Osteoblast (primary cell): Measurements from ENCODE around the gene SEC61B. TPM values are rescaled to one million over a fixed set of nuclear protein-coding genes. Genes with fewer than 3 reads are reported as not detected.

ENCODE experiments used
- DNase-seq: peaks from one replicate; pipeline ENCODE4 v3.0.0; 2011; ENCODE audit warnings: low spot score, mixed read lengths; ENCODE audit not compliant: insufficient read length; ENCODE audit errors: missing footprints
- H2AFZ ChIP-seq: 2 replicates; pipeline ENCODE4 v1.6.0; 2011; ENCODE audit warnings: mild to moderate bottlenecking, low read length
- H3K27ac ChIP-seq: 2 replicates; pipeline ENCODE4 v1.5.1; 2011; ENCODE audit warnings: mild to moderate bottlenecking, low read depth, low read length, moderate library complexity
- H3K27me3 ChIP-seq: 2 replicates; pipeline ENCODE4 v1.6.0; 2012; ENCODE audit warnings: mild to moderate bottlenecking, control low read depth, inconsistent platforms, low read length, moderate library complexity; ENCODE audit not compliant: insufficient read depth
- H3K36me3 ChIP-seq: 2 replicates; pipeline ENCODE4 v1.5.1; 2011; ENCODE audit warnings: mild to moderate bottlenecking, low read length, control low read depth, moderate library complexity; ENCODE audit not compliant: insufficient read depth
- H3K4me1 ChIP-seq: 2 replicates; pipeline ENCODE4 v1.5.1; 2011; ENCODE audit warnings: mild to moderate bottlenecking, low read length, control low read depth, moderate library complexity; ENCODE audit not compliant: insufficient read depth
- H3K4me2 ChIP-seq: 2 replicates; pipeline ENCODE4 v1.6.0; 2011; ENCODE audit warnings: mild to moderate bottlenecking, low read length; ENCODE audit not compliant: insufficient read depth
- H3K4me3 ChIP-seq: fragments of 200-600 bp; sonication (generic); 3 replicates; pipeline ENCODE4 v1.5.1; 2012; ENCODE audit warnings: mild to moderate bottlenecking, low read length, inconsistent platforms; ENCODE audit not compliant: insufficient read depth
- H3K79me2 ChIP-seq: 2 replicates; pipeline ENCODE4 v1.6.0; 2012; ENCODE audit warnings: mild to moderate bottlenecking, low read length, control low read depth, inconsistent platforms; ENCODE audit not compliant: insufficient read depth
- H3K9me3 ChIP-seq: 2 replicates; pipeline ENCODE4 v1.5.1; 2011; ENCODE audit warnings: low read depth, low read length, control low read depth
- H4K20me1 ChIP-seq: 2 replicates; pipeline ENCODE4 v1.6.0; 2012; ENCODE audit warnings: mild to moderate bottlenecking, low read length, control low read depth; ENCODE audit not compliant: insufficient read depth
- total RNA-seq: library from RNA; depleted of rRNA; stranded (reverse); fragments of >200 nt; gene quantifications from 2 replicates; pipeline ENCODE4 v1.2.3, GENCODE V29; 2012
- TF ChIP-seq, protein P1 (sequence below): IDR thresholded peaks from 2 replicates; pipeline ENCODE4 v1.5.1; 2011; ENCODE audit warnings: mild to moderate bottlenecking, low read depth, low read length, moderate library complexity; ENCODE audit errors: extremely low read depth

The SEC61B gene
- total RNA-seq, 1 donor, result 73.1 TPM

DNA sequence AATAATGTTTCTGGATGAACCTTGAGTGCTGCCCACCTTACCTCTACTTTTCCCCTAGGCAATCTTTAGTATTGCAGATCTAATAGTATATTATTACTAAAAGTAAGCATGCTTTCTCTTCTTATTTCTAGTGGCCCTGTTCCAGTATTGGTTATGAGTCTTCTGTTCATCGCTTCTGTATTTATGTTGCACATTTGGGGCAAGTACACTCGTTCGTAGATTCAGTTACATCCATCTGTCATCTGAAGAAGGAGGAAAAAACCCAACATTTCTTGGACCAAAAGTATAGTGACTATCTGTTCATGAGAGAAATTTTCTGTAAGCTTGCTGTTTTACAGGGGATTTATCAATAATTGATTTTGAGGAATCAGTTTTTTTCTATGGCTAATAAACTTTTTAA, 8.1 kb downstream of the SEC61B start:
- no peak overlapping the region for H2AFZ ChIP-seq
- H3K9me3 ChIP-seq, result no peaks in the 10 kb centered on the region
- no peaks in the 10 kb centered on the region for H3K27me3 ChIP-seq
- peaks cover 41% of the 10 kb centered on the region for H4K20me1 ChIP-seq
- peaks cover 73% of the 10 kb centered on the region for H3K36me3 ChIP-seq
- H3K4me3 ChIP-seq, result no peak overlapping the region
- TF ChIP-seq, protein P1, sequence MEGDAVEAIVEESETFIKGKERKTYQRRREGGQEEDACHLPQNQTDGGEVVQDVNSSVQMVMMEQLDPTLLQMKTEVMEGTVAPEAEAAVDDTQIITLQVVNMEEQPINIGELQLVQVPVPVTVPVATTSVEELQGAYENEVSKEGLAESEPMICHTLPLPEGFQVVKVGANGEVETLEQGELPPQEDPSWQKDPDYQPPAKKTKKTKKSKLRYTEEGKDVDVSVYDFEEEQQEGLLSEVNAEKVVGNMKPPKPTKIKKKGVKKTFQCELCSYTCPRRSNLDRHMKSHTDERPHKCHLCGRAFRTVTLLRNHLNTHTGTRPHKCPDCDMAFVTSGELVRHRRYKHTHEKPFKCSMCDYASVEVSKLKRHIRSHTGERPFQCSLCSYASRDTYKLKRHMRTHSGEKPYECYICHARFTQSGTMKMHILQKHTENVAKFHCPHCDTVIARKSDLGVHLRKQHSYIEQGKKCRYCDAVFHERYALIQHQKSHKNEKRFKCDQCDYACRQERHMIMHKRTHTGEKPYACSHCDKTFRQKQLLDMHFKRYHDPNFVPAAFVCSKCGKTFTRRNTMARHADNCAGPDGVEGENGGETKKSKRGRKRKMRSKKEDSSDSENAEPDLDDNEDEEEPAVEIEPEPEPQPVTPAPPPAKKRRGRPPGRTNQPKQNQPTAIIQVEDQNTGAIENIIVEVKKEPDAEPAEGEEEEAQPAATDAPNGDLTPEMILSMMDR, result no peak
- H3K4me1 ChIP-seq, result peaks cover under 1% of the 10 kb centered on the region
- no peak for DNase-seq
- peaks cover 30% of the 10 kb centered on the region for H3K79me2 ChIP-seq
- H3K27ac ChIP-seq, result no peak overlapping the region
- H3K4me2 ChIP-seq, result no peak overlapping the region

DNA sequence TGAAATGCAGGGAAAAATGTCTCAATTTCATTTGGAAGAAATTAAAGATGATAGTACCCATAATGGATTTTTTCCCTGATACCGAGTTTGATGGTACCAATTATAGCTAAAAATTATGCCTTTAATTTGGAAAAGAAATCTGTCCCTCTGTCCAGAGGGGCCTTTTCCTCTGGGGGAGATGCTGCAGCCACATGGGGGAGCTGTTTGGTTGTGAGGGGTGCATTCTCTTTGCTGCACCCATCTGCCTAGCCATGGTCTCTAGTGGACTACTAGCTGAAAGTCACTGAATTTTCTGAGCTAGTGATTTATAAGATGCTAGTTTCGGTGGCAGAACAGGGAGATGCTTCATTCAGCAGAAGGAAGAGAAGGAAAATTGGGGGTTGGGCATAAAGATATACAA, 9.6 kb downstream of the SEC61B start:
- Histone ChIP-seq H3K27ac (no peak overlapping the region), H3K4me1 (no peaks in the 10 kb centered on the region), H3K79me2 (peaks cover 15% of the 10 kb centered on the region), H3K36me3 (peaks cover 63% of the 10 kb centered on the region), H3K4me2 (no peak overlapping the region), H2AFZ (no peak overlapping the region), H4K20me1 (peaks cover 26% of the 10 kb centered on the region), H3K9me3 (no peaks in the 10 kb centered on the region), H3K27me3 (no peaks in the 10 kb centered on the region), H3K4me3 (no peak overlapping the region)
- TF ChIP-seq, protein P1, result peak; percentile 70
- no peak for DNase-seq

DNA sequence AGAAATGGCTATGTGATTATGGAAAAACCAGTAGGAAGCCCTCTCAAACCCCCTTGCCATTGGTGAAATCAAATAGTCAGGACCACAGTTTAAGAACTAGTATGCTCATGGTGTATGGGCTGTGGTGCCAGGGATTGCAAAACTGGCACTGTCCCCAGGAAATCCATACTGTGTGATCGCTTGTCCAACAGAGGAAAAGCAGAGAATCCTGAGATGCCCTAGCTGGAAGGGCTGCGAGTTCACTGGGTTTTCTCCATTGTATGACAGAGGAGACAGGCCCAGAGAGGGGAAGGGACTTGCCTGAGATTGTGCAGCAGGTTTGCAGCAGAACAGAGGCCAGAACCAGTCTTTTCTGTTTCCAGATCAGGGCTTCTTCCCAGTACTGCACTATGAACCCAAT, 12.5 kb downstream of the SEC61B start:
- H4K20me1 ChIP-seq, result peaks cover 10% of the 10 kb centered on the region
- no peak overlapping the region for H3K4me3 ChIP-seq
- no peak overlapping the region for H2AFZ ChIP-seq
- peaks cover 7% of the 10 kb centered on the region for H3K4me1 ChIP-seq
- DNase-seq, result no peak
- H3K9me3 ChIP-seq, result no peaks in the 10 kb centered on the region
- peaks cover 38% of the 10 kb centered on the region for H3K36me3 ChIP-seq
- H3K79me2 ChIP-seq, result no peaks in the 10 kb centered on the region
- H3K4me2 ChIP-seq, result no peak overlapping the region
- no peaks in the 10 kb centered on the region for H3K27me3 ChIP-seq
- H3K27ac ChIP-seq, result no peak overlapping the region
- TF ChIP-seq, protein P1, result no peak

DNA sequence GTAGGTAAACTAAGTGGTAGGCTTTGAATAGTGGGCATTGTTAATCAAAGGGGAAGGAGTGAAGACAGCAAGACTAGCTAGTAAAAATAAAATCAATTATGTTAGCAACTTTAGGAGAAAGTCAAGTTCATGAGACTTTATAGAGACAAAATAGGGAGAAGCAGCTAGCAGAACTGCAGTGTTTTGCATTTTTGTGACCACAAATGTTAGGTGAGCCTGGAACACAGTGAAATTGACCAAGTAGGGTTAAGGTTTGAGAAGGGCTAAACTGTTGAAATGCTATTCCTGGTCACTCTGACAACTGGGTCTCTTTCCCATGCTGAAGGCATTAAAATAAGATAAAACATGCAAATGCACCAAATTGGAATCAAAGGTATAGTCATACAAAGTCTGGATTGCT, 13.0 kb downstream of the SEC61B start:
- Histone ChIP-seq H3K36me3 (peaks cover 34% of the 10 kb centered on the region), H3K9me3 (no peaks in the 10 kb centered on the region), H3K27me3 (no peaks in the 10 kb centered on the region), H3K4me3 (no peak overlapping the region), H3K4me2 (no peak overlapping the region), H4K20me1 (peaks cover 10% of the 10 kb centered on the region), H3K4me1 (peaks cover 12% of the 10 kb centered on the region), H2AFZ (no peak overlapping the region), H3K79me2 (no peaks in the 10 kb centered on the region), H3K27ac (no peak overlapping the region)
- no peak for DNase-seq
- TF ChIP-seq, protein P1, result no peak
